A673 (cell line): ENCODE data around the gene PISD. TPM values are rescaled to one million over a fixed set of nuclear protein-coding genes. Genes with fewer than 3 reads are reported as not detected.

Source experiments
- BruUV-seq: library from RNA; stranded (reverse); fragments of 400-500 nt; replicated peaks from 2 replicates; lab custom pipeline; 2021; lab: Mats Ljungman, UMichigan
- CTCF ChIA-PET: fragments of 300-600 bp; sonication (Branson Sonifier 250); formaldehyde crosslinking; loops from one replicate; lab custom pipeline; 2022; ENCODE audit warnings: antibody characterized with exemption; lab: Charles Lee
- POLR2A ChIA-PET: fragments of 300-600 bp; sonication (Branson Sonifier 250); formaldehyde crosslinking; loops from one replicate; lab custom pipeline; 2022; ENCODE audit warnings: antibody characterized with exemption; ENCODE audit not compliant: low non-redundant PET; lab: Charles Lee
- DNase-seq: peaks from one replicate; pipeline ENCODE4 v3.0.0-alpha.2; 2015; ENCODE audit warnings: low spot score
- H3K27ac ChIP-seq: fragments of 200-600 bp; sonication (generic); 2 replicates; pipeline ENCODE4 v1.5.1; 2016; ENCODE audit warnings: mixed run types, low read depth, mild to moderate bottlenecking, mixed read lengths, antibody characterized with exemption, low read length; ENCODE audit not compliant: poor library complexity, severe bottlenecking
- H3K27me3 ChIP-seq: fragments of 200-600 bp; sonication (generic); replicated peaks from 2 replicates; pipeline ENCODE4 v1.6.1; 2017; ENCODE audit warnings: mixed run types, low read depth, mild to moderate bottlenecking, mixed read lengths, antibody characterized with exemption, low read length; ENCODE audit not compliant: insufficient read depth, poor library complexity
- H3K36me3 ChIP-seq: fragments of 200-600 bp; sonication (generic); 2 replicates; pipeline ENCODE4 v1.6.1; 2016; ENCODE audit warnings: mixed run types, mild to moderate bottlenecking, mixed read lengths, antibody characterized with exemption, low read length; ENCODE audit not compliant: insufficient read depth, poor library complexity, severe bottlenecking
- H3K4me1 ChIP-seq: fragments of 200-600 bp; sonication (generic); 2 replicates; pipeline ENCODE4 v1.6.1; 2017; ENCODE audit warnings: mixed run types, mild to moderate bottlenecking, mixed read lengths, antibody characterized with exemption, low read length; ENCODE audit not compliant: insufficient read depth, poor library complexity, severe bottlenecking
- H3K4me3 ChIP-seq: fragments of 200-600 bp; sonication (generic); 2 replicates; pipeline ENCODE4 v1.5.1; 2016; ENCODE audit warnings: low read depth, mixed run types, mild to moderate bottlenecking, mixed read lengths, low read length; ENCODE audit not compliant: poor library complexity, severe bottlenecking
- H3K9me3 ChIP-seq: fragments of 200-600 bp; sonication (generic); 2 replicates; pipeline ENCODE4 v1.6.1; 2016; ENCODE audit warnings: mixed run types, low read depth, mild to moderate bottlenecking, mixed read lengths, antibody characterized with exemption, low read length; ENCODE audit not compliant: poor library complexity, severe bottlenecking
- CTCF ChIP-seq: fragments of 300-800, 200-600 bp; sonication (generic); conservative IDR thresholded peaks from 2 replicates; pipeline ENCODE4 v1.5.1; 2017; ENCODE audit warnings: low read depth, mild to moderate bottlenecking, antibody characterized with exemption, low read length, moderate library complexity, mixed read lengths
- EZH2 ChIP-seq: fragments of 200-600 bp; sonication (generic); IDR thresholded peaks from 2 replicates; pipeline ENCODE4 v1.6.1; 2017; ENCODE audit warnings: borderline replicate concordance, low read depth, mild to moderate bottlenecking, mixed read lengths, antibody characterized with exemption, low read length; ENCODE audit not compliant: poor library complexity, severe bottlenecking
- intact Hi-C: fragments of 100-400 bp; cut with micrococcal nuclease; formaldehyde crosslinking; loops from one replicate; pipeline ENCODE4 v1.10.0; 2022; ENCODE audit not compliant: unreplicated experiment
- total RNA-seq: library from RNA; stranded (reverse); gene quantifications from 2 replicates; pipeline ENCODE4 v1.2.3, GENCODE V29; 2021

Gene PISD
- total RNA-seq, 1 experiment from 2014 or later, result 39.0 TPM

GRCh38 chr22:31610611-31611010, 51.4 kb downstream of the PISD start:
- DNase-seq, result no peak
- intact Hi-C loops, result no loop called here
- POLR2A ChIA-PET, result no interaction called here
- no peak overlapping the region for H3K27ac ChIP-seq
- H3K36me3 ChIP-seq, result peaks cover 2% of the 10 kb centered on the region
- CTCF ChIA-PET, result no interaction called here
- no peak for TF ChIP-seq EZH2
- no peak for TF ChIP-seq CTCF
- H3K4me3 ChIP-seq, result no peak overlapping the region
- no peaks in the 10 kb centered on the region for H3K27me3 ChIP-seq
- BruUV-seq, result no TSS peak
- H3K4me1 ChIP-seq, result no peaks in the 10 kb centered on the region
- H3K9me3 ChIP-seq, result no peaks in the 10 kb centered on the region

DNA sequence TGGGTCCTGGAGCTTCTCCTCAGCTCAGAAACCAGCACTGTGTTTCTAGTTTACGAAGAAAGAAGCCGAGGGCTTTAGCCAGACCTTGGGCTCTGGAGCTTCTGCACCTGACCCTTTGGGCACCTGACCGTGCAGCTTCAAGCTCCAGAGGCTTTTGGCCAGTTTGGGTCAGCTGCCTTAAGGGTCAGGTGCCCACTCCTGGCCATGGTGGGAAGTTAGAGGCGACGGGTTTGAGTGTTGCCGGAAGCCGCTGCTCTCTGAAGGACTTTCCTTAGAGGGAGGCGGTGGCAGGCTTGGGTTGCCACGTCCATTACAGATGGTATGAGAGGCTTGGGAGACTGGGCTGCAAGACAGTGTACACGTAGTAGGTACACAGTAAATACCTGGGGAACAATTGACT, 52.3 kb downstream of the PISD start:
- H3K4me1 ChIP-seq, result no peaks in the 10 kb centered on the region
- no peaks in the 10 kb centered on the region for H3K9me3 ChIP-seq
- H3K36me3 ChIP-seq, result peaks cover 2% of the 10 kb centered on the region
- intact Hi-C loops, result no loop called here
- no peak overlapping the region for H3K27ac ChIP-seq
- CTCF ChIA-PET, result no interaction called here
- TF ChIP-seq CTCF (no peak), EZH2 (no peak)
- no peaks in the 10 kb centered on the region for H3K27me3 ChIP-seq
- no TSS peak for BruUV-seq
- H3K4me3 ChIP-seq, result no peak overlapping the region
- no peak for DNase-seq
- POLR2A ChIA-PET, result interaction anchor here (0.6 kb wide), 1 partner anchor 397 kb away, joined by 3 read pairs; the partner anchor contains the start of gene LIMK2

DNA sequence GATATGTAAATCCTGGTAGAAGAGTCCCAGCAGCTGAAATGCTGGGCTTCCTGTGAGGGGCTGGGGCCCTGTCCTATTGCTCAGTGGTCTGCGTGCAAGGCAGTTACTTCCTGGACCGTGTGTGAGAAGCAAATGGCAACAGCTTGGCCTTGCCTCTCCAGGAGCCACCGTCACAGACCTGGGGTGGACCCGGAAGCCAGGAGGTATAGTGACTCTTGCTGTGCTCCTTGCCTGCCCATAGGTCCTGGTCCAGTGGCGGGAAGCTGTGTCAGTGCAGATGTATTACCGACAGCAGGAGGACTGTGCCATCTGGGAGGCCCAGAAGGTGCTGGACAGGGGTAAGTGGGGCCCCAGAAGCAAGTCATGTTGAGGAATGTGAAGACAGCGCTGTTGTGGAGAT, 54.3 kb downstream of the PISD start:
- POLR2A ChIA-PET, result no interaction called here
- Histone ChIP-seq H3K36me3 (peaks cover 2% of the 10 kb centered on the region), H3K27me3 (no peaks in the 10 kb centered on the region), H3K4me3 (no peak overlapping the region), H3K9me3 (no peaks in the 10 kb centered on the region), H3K4me1 (no peaks in the 10 kb centered on the region), H3K27ac (no peak overlapping the region)
- intact Hi-C loops, result no loop called here
- no TSS peak for BruUV-seq
- TF ChIP-seq EZH2 (no peak), CTCF (no peak)
- DNase-seq, result no peak
- CTCF ChIA-PET, result no interaction called here
